SU-DHL-6 (cell line): ENCODE data around the gene GSDME.

Source experiments
- H2AFZ ChIP-seq: fragments of 200-600 bp; sonication (generic); 2 replicates; pipeline ENCODE4 v1.6.1; 2014; ENCODE audit warnings: low read depth, mild to moderate bottlenecking, moderate library complexity, mixed read lengths, antibody characterized with exemption, low read length; ENCODE audit not compliant: severe bottlenecking
- H3F3A ChIP-seq: fragments of 200-600 bp; shearing (Covaris generic); 2 replicates; pipeline ENCODE4 v1.6.0; 2016; ENCODE audit warnings: antibody characterized with exemption, mild to moderate bottlenecking; ENCODE audit not compliant: insufficient read depth
- H3K27ac ChIP-seq: fragments of 200-600 bp; sonication (generic); 2 replicates; pipeline ENCODE4 v1.5.1; 2016; ENCODE audit warnings: low read depth, mild to moderate bottlenecking, low read length, moderate library complexity, mixed read lengths
- H3K27me3 ChIP-seq: fragments of 200-600 bp; sonication (generic), shearing (Covaris generic); 2 replicates; pipeline ENCODE4 v1.6.0; 2014; ENCODE audit warnings: mild to moderate bottlenecking, low read length
- H3K36me3 ChIP-seq: fragments of 200-600 bp; sonication (generic); 2 replicates; pipeline ENCODE4 v1.6.1; 2014; ENCODE audit warnings: mild to moderate bottlenecking, low read length, mixed read lengths
- H3K4me2 ChIP-seq: fragments of 300-600, 200-600 bp; shearing (Covaris generic), sonication (generic); 2 replicates; pipeline ENCODE4 v1.6.0; 2014; ENCODE audit warnings: low read length, low read depth, mild to moderate bottlenecking; ENCODE audit not compliant: poor library complexity, severe bottlenecking
- H3K4me3 ChIP-seq: fragments of 200-600 bp; sonication (generic); 2 replicates; pipeline ENCODE4 v1.5.1; 2014; ENCODE audit warnings: antibody characterized with exemption, low read length, mild to moderate bottlenecking, mixed read lengths; ENCODE audit not compliant: insufficient read depth, poor library complexity, severe bottlenecking
- H3K79me2 ChIP-seq: fragments of 200-600 bp; sonication (generic); 2 replicates; pipeline ENCODE4 v1.6.1; 2014; ENCODE audit warnings: mild to moderate bottlenecking, low read length, moderate library complexity; ENCODE audit not compliant: insufficient read depth
- H3K9ac ChIP-seq: fragments of 200-600 bp; sonication (generic); 2 replicates; pipeline ENCODE4 v1.7.0; 2014; ENCODE audit warnings: mild to moderate bottlenecking, low read length
- H3K9me2 ChIP-seq: fragments of 200-600 bp; sonication (generic); replicated peaks from 2 replicates; pipeline ENCODE4 v1.6.1; 2014; ENCODE audit warnings: low read length; ENCODE audit not compliant: insufficient read depth
- H3K9me3 ChIP-seq: fragments of 200-600 bp; sonication (generic); 2 replicates; pipeline ENCODE4 v1.6.1; 2014; ENCODE audit warnings: low read length, mixed read lengths; ENCODE audit not compliant: insufficient read depth
- H4K20me1 ChIP-seq: fragments of 200-600 bp; sonication (generic); 2 replicates; pipeline ENCODE4 v1.6.1; 2014; ENCODE audit warnings: low read depth, mild to moderate bottlenecking, antibody characterized with exemption, low read length, moderate library complexity, mixed read lengths
- EZH2phosphoT487 ChIP-seq: fragments of 200-600 bp; sonication (generic), shearing (Covaris generic); conservative IDR thresholded peaks from 2 replicates; pipeline ENCODE4 v1.6.1; 2018; ENCODE audit warnings: mild to moderate bottlenecking, antibody characterized with exemption, low read length, moderate library complexity, mixed read lengths
- TF ChIP-seq, protein P1 (sequence below): fragments of 200-600 bp; sonication (generic); IDR thresholded peaks from one replicate; pipeline ENCODE4 v1.5.1; 2017; ENCODE audit warnings: antibody characterized with exemption, mild to moderate bottlenecking, low read length, moderate library complexity; ENCODE audit not compliant: insufficient read depth, poor library complexity, severe bottlenecking

Gene GSDME

DNA sequence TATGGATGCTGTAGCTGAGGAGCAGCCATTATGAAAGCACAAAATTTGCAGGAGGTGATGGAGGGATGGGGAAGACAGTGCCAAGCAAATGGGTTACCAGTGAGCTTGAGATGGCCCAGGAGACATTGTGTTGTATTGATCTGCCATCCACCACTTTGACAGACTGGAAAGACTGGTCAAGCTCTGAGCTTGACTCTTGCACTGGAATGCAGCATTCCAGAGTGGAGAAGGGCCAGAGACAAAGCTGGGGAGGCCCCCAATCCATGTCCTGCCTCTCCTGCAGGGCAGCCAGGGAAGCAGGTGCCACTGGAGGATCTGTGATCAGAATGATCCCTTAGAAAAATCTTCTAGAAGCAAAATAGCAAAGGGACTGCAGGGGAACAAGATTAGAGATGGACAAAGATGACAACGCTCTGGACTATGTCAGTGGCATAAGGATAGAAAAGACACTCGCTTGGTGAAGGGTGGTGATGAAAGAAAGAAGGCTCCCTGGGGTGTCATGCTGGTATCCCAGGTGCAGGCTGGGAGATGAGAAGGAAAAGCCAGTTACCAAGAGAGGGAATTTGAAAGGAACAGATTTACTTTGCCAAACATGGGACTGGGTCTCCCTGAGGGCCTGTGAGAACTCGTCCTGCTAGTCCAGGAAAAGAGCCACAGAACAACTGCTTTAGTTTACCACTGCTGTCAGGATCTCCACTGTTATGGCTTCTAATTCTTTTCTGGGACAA, 5.0 kb downstream of the GSDME start:
- TF ChIP-seq, protein P1, sequence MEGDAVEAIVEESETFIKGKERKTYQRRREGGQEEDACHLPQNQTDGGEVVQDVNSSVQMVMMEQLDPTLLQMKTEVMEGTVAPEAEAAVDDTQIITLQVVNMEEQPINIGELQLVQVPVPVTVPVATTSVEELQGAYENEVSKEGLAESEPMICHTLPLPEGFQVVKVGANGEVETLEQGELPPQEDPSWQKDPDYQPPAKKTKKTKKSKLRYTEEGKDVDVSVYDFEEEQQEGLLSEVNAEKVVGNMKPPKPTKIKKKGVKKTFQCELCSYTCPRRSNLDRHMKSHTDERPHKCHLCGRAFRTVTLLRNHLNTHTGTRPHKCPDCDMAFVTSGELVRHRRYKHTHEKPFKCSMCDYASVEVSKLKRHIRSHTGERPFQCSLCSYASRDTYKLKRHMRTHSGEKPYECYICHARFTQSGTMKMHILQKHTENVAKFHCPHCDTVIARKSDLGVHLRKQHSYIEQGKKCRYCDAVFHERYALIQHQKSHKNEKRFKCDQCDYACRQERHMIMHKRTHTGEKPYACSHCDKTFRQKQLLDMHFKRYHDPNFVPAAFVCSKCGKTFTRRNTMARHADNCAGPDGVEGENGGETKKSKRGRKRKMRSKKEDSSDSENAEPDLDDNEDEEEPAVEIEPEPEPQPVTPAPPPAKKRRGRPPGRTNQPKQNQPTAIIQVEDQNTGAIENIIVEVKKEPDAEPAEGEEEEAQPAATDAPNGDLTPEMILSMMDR = no peak
- no peak for TF ChIP-seq EZH2phosphoT487
- Histone ChIP-seq H3K9ac (no peak overlapping the region), H4K20me1 (no peaks in the 10 kb centered on the region), H3K27me3 (no peaks in the 10 kb centered on the region), H3K27ac (no peak overlapping the region), H3K9me3 (no peaks in the 10 kb centered on the region), H3F3A (no peaks in the 10 kb centered on the region), H3K79me2 (no peaks in the 10 kb centered on the region), H3K4me3 (no peak overlapping the region), H3K4me2 (no peak overlapping the region), H3K9me2 (no peaks in the 10 kb centered on the region), H2AFZ (no peak overlapping the region), H3K36me3 (no peaks in the 10 kb centered on the region)

DNA sequence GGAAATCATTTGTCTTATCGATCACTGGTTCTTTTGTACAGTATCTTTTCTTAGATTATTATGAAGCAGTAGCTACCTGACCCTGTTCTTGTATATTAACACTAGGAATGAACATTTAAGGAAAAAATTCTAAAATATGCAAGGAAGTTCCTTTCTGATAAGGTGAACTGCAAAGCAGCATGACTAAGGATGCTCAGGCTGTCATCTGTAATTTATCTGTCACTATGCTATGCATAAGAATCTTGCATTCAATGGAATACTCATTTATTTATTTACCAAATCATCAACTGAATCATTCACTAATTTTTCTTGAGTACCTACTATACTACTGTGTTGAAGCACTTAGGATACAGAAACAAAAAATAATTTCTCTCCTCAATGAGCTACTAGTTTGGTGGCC, 5.8 kb downstream of the GSDME start:
- no peak overlapping the region for H3K27ac ChIP-seq

DNA sequence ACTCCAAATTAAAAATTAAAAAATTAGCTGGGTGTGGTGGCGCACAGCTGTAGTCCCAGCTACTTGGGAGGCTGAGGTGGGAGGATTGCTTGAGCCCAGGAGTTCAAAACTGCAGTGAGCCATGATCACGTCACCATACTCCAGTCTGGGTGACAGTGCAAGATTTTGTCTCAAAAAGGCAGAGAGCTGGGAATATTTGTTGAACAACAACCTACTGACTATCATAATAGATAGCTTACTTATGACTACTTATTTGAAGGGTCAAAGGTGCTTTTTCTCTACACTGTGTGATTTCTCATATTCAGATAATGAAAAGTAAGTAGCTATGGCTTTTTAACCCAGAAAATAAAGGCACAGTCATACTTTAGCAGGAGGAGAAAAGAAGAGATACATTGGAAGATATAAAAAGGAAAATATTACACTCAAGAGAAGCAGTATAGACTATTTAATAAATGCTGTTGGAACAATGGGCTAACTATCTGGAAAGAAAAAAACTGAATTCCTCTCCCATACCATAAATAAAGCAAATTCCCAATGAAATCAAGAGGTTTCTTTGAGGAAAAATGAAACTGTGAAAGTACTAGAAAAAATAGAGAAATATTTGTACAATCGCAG, 6.7 kb downstream of the GSDME start:
- Histone ChIP-seq H3K27me3 (no peaks in the 10 kb centered on the region), H2AFZ (no peak overlapping the region), H3K27ac (no peak overlapping the region), H4K20me1 (no peaks in the 10 kb centered on the region), H3F3A (no peaks in the 10 kb centered on the region), H3K36me3 (no peaks in the 10 kb centered on the region), H3K9ac (no peak overlapping the region), H3K9me3 (no peaks in the 10 kb centered on the region), H3K9me2 (no peaks in the 10 kb centered on the region), H3K4me3 (no peak overlapping the region), H3K4me2 (no peak overlapping the region), H3K79me2 (no peaks in the 10 kb centered on the region)
- TF ChIP-seq EZH2phosphoT487 = no peak
- TF ChIP-seq, protein P1 = no peak

More for the DNA sequence above, 5.8 kb downstream of the GSDME start:
- H3K4me3 ChIP-seq = no peak overlapping the region
- H3F3A ChIP-seq = no peaks in the 10 kb centered on the region
- no peak overlapping the region for H2AFZ ChIP-seq
- no peaks in the 10 kb centered on the region for H3K36me3 ChIP-seq
- no peaks in the 10 kb centered on the region for H3K9me3 ChIP-seq
- no peaks in the 10 kb centered on the region for H4K20me1 ChIP-seq
- no peak overlapping the region for H3K9ac ChIP-seq
- no peaks in the 10 kb centered on the region for H3K27me3 ChIP-seq
- no peak overlapping the region for H3K4me2 ChIP-seq
- no peaks in the 10 kb centered on the region for H3K9me2 ChIP-seq
- TF ChIP-seq EZH2phosphoT487 = no peak
- TF ChIP-seq, protein P1 = no peak
- no peaks in the 10 kb centered on the region for H3K79me2 ChIP-seq
